Ovary (tissue), 9 donors: ENCODE measurements around the gene BHLHE23. TPM values are rescaled to one million over a fixed set of nuclear protein-coding genes. Genes with fewer than 3 reads are reported as not detected.
"Not testable (repeated sequence)": the region's sequence is repeated elsewhere in the genome, so short reads cannot be mapped to it uniquely, and the experiment has no call there.

Experiments
- DNase-seq, 5 donors: peaks; one replicate each; pipeline ENCODE4 v3.0.0-alpha.2; 2019 to 2020
- H3K27ac ChIP-seq, 2 donors: fragments of 200-600 bp; one replicate each; pipeline versions ENCODE4 v1.5.1 to v1.8.0; 2019 to 2022
- H3K27me3 ChIP-seq: fragments of 200-600 bp; one replicate; pipeline ENCODE4 v1.8.0; 2022
- H3K36me3 ChIP-seq: fragments of 200-600 bp; sonication (generic); one replicate; pipeline ENCODE4 v1.5.1; 2019
- H3K4me1 ChIP-seq: one replicate; pipeline ENCODE4 v1.8.1; 2013; ENCODE audit warnings: mild to moderate bottlenecking, moderate library complexity; ENCODE audit not compliant: insufficient read depth
- H3K4me3 ChIP-seq: fragments of 200-600 bp; sonication (generic); one replicate; pipeline ENCODE4 v1.5.1; 2017
- H3K9me3 ChIP-seq, 2 donors: fragments of 200-600 bp in 1 of 2; sonication (generic) in 1 of 2; one replicate each; pipeline versions ENCODE4 v1.5.1 to v1.8.1; 2013 to 2019; ENCODE audit warnings: mild to moderate bottlenecking in 1 of 2, moderate library complexity in 1 of 2
- EP300 ChIP-seq: sonication (generic); formaldehyde crosslinking; IDR thresholded peaks from one replicate; pipeline ENCODE4 v1.6.1; 2017; ENCODE audit warnings: antibody characterized with exemption
- POLR2A ChIP-seq: fragments of 450-650 bp; IDR thresholded peaks from one replicate; pipeline ENCODE4 v1.6.1; 2017; ENCODE audit warnings: antibody characterized with exemption, mild to moderate bottlenecking, moderate library complexity
- WGBS, 3 donors: extraction: QIAGEN DNeasy Blood & Tissue Kit in 1 of 3; methylation state at CpG; one replicate each; pipeline versions ENCODE4 v1.1.5 to v1.1.7; 2013 to 2017; 5-methylcytosine and 5-hydroxymethylcytosine counted together
- intact Hi-C, 4 donors: fragments of 100-400 bp; cut with DNase I; formaldehyde crosslinking; loops; one replicate each; pipeline versions ENCODE4 v1.11.0 to v1.15.1; 2022 to 2023
- polyA plus RNA-seq, 2 donors: library from polyadenylated mRNA; stranded (reverse); fragments of 200-250 nt in 1 of 2; fragments of 350-450 nt in 1 of 2; fragmentation: Illumina TruSeq in 1 of 2; extraction: RNeasy Lipid Tissue Mini Kit (QIAGEN cat#74804) in 1 of 2; gene quantifications; one replicate each; pipeline ENCODE4 v1.2.3, GENCODE V29; 2013 to 2014
- total RNA-seq, 7 donors: library from RNA; depleted of rRNA in 2 of 7; stranded (reverse); fragments of >200 nt in 2 of 7; fragmentation: NEBNext Ultra II Directional in 3 of 7; extraction: Animal tissue kit (Norgen Biotek cat#: 25700) in 3 of 7; gene quantifications; one replicate each; pipeline versions ENCODE4 v1.1.0 to v1.2.4, GENCODE V29; 2016 to 2023
- TF ChIP-seq, protein P1 (sequence below), 3 donors: fragments of 450-650 bp in 2 of 3; fragments of 200-600 bp in 1 of 3; IDR thresholded peaks; one replicate each; pipeline versions ENCODE4 v1.5.1 to v1.8.0; 2016 to 2022; ENCODE audit warnings: antibody characterized with exemption in 3 of 3, mild to moderate bottlenecking in 1 of 3
- donor health status: DM: no; HTN: no; CAD: no; lungs with moderate emphysema.
- donor health status: DM: no; HTN: no; CAD: no.
- donor health status: Bipolar disorder and iron deficiency.
- donor health status: DM: yes; HTN: yes; CAD: no.
- donor health status: DM: no; HTN: no; CAD: no.
- donor health status: DM: yes; HTN: yes; CAD: no.

BHLHE23 gene
- total and polyA plus RNA-seq, 9 donors = not detected

DNA sequence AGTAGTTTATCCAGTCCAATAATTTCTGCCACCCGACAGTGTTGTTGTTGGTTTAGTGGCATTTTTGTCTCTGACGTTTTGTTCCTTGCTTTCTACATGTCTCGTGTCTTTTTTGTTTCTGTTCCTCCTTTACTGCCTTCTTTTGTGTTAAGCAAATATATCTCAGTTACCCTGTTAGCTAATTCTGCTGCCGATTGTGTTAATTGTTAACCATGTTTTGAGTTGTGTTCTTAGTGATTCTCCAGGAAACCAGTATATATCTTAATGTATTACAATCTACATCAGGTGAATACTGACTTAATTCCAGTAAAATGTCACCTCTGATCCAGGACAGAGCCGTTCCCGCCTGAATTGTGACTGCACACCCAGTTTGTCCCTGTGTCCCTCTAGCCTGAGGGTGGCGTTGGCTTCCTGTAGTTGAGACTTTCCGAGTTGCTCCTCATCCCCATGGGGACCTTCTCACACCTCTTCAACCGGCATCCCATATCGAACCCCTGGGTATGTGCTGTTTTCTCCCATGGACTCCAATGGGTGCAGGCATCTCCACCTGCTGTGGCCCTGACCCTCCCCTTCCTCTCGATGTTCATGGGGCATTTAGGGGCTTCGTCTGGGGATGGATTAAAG, 35.8 kb upstream of the BHLHE23 start:
- no peak overlapping the region for H3K4me3 ChIP-seq
- TF ChIP-seq, protein P1, sequence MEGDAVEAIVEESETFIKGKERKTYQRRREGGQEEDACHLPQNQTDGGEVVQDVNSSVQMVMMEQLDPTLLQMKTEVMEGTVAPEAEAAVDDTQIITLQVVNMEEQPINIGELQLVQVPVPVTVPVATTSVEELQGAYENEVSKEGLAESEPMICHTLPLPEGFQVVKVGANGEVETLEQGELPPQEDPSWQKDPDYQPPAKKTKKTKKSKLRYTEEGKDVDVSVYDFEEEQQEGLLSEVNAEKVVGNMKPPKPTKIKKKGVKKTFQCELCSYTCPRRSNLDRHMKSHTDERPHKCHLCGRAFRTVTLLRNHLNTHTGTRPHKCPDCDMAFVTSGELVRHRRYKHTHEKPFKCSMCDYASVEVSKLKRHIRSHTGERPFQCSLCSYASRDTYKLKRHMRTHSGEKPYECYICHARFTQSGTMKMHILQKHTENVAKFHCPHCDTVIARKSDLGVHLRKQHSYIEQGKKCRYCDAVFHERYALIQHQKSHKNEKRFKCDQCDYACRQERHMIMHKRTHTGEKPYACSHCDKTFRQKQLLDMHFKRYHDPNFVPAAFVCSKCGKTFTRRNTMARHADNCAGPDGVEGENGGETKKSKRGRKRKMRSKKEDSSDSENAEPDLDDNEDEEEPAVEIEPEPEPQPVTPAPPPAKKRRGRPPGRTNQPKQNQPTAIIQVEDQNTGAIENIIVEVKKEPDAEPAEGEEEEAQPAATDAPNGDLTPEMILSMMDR (IDR thresholded peaks at IDR 0.05) = no peak
- TF ChIP-seq EP300 = no peak
- TF ChIP-seq POLR2A = no peak
- no peaks in the 10 kb centered on the region for H3K27me3 ChIP-seq
- H3K27ac ChIP-seq = no peak overlapping the region
- no peaks in the 10 kb centered on the region for H3K4me1 ChIP-seq
- DNase-seq = no peak
- intact Hi-C loops = no loop called here
- no peaks in the 10 kb centered on the region for H3K36me3 ChIP-seq
- WGBS, 3 donors = 59 to 65% (median 63%) methylated on average over 12 of the region's 12 CpGs
- no peaks in the 10 kb centered on the region for H3K9me3 ChIP-seq

DNA sequence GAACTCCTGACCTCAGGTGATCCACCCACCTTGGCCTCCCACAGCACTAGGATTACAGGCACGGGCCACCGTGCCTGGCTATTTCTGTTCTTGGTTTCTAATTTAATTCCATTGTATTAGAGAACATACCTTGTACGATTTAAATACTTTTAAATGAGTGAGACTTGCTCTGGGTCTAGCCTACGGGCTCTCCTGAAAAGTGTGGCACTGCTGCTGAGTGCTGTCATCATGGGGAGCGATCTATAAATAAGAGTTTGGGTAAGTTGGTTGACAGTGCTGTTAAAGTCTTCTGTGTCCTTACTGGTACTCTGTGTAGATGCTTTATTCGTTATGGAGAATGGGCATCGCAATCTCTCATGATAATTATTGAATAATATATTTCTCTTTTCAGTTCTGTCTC, 35.0 kb upstream of the BHLHE23 start:
- WGBS, 3 donors = 73 to 78% (median 76%) methylated on average over 7 of the region's 7 CpGs
- H3K27me3 ChIP-seq = no peaks in the 10 kb centered on the region

DNA sequence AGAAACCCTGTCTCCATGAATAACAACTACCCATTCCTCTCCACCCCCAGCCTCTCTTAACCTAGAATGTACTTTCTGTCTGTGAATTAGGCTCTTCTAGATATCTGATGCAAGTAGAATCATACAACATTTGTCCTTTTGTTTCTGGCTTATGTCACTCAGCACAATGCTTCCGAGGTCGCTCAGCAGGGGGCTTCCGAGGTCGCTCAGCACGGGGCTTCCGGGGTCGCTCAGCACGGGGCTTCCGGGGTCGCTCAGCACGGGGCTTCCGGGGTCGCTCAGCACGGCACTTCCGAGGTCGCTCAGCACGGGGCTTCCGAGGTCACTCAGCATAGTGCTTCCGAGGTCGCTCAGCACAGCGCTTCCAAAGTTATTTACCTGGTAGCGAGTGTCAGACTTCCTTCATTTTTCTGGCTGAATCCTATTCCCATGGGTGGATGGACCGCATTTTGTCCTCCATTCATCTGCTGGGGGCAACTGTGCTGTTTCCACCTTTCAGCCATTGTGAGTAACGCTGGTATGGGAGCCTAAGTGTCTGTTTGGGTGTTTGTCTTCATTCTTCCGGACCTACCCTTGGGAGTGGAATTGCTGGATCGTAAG, 31.0 kb upstream of the BHLHE23 start:
- H3K27me3 ChIP-seq = no peaks in the 10 kb centered on the region
- intact Hi-C loops = no loop called here
- 64 to 75% (median 68%) methylated on average over 26 of the region's 26 CpGs for WGBS, 3 donors

More for the DNA sequence above, 35.0 kb upstream of the BHLHE23 start:
- H3K27ac ChIP-seq = no peak overlapping the region
- intact Hi-C loops = no loop called here
- no peaks in the 10 kb centered on the region for H3K4me1 ChIP-seq
- H3K36me3 ChIP-seq = no peaks in the 10 kb centered on the region
- TF ChIP-seq, protein P1 (IDR thresholded peaks at IDR 0.05) = no peak
- no peak for TF ChIP-seq EP300
- no peak for TF ChIP-seq POLR2A
- no peak overlapping the region for H3K4me3 ChIP-seq
- H3K9me3 ChIP-seq = no peaks in the 10 kb centered on the region
- DNase-seq = no peak

DNA sequence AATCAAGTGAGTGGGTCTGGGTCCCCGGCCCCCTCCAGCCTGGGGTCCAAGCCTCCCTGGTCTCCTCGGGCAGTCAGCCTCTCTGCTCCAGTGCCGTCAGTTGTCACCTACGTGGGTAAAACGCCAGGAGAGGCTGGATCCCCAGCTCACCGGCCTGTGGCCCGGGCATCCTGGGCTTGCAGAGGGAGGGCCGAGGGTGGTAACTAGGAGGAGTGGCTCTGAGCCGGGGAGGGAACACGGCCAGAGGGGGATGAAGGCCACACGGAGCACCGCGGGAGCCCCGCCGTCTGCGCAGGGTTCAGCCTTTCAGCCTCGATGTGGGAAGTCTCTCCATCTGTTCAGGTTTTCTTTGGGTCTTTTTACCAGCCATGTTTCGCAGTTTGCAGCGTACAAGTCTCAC, 29.5 kb upstream of the BHLHE23 start:
- 12 to 36% (median 20%) methylated on average over 19 of the region's 19 CpGs for WGBS, 3 donors
- TF ChIP-seq POLR2A (no peak), EP300 (no peak)
- Histone ChIP-seq H3K9me3 (no peaks in the 10 kb centered on the region), H3K27ac (no peak overlapping the region), H3K4me1 (no peaks in the 10 kb centered on the region), H3K27me3 (no peaks in the 10 kb centered on the region), H3K4me3 (no peak overlapping the region), H3K36me3 (no peaks in the 10 kb centered on the region)
- peak in 1 of 5 donors; percentile 10 for DNase-seq
- intact Hi-C loops = no loop called here

More for the DNA sequence above, 31.0 kb upstream of the BHLHE23 start:
- no peaks in the 10 kb centered on the region for H3K4me1 ChIP-seq
- no peak overlapping the region for H3K27ac ChIP-seq
- no peak for TF ChIP-seq EP300
- TF ChIP-seq POLR2A = no peak
- TF ChIP-seq, protein P1 (IDR thresholded peaks at IDR 0.05) = no peak
- H3K4me3 ChIP-seq = no peak overlapping the region
- DNase-seq = peak in 1 of 5 donors; percentile 5
- no peaks in the 10 kb centered on the region for H3K36me3 ChIP-seq
- H3K9me3 ChIP-seq = no peaks in the 10 kb centered on the region

DNA sequence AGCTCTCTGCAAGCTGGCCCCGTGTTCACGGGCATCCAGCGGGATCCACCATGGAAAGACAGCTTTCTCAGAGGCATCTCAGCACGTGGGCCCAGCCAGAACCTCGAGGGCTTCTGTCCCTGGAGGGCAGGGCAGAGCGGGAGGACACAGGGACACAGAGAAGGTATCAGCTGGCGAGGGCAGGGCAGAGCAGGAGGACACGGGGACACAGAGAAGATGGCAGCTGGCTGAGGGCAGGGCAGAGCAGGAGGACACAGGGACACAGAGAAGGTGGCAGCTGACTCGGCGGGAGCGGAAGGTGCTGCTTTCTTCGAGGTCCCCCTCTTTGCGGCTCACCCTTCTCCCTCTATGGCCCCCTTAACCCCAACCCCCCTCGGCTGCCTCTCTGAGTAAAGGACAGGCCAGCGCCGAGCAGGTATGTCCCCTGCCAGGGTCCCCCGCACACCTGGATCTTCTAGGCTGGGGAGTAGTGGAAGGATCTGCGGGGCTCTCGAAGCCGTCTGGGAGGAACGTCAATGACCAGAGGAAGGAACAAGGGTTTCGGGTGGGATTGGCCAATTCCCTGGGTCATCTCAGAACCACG, 28.9 kb upstream of the BHLHE23 start:
- Histone ChIP-seq H3K27ac (no peak overlapping the region), H3K4me3 (no peak overlapping the region), H3K27me3 (no peaks in the 10 kb centered on the region), H3K4me1 (no peaks in the 10 kb centered on the region), H3K9me3 (no peaks in the 10 kb centered on the region), H3K36me3 (no peaks in the 10 kb centered on the region)
- 82 to 85% (median 83%) methylated on average over 23 of the region's 23 CpGs for WGBS, 3 donors
- no peak for DNase-seq
- intact Hi-C loops = no loop called here
- TF ChIP-seq EP300 (no peak), POLR2A (no peak)
- TF ChIP-seq, protein P1 (IDR thresholded peaks at IDR 0.05) = no peak

DNA sequence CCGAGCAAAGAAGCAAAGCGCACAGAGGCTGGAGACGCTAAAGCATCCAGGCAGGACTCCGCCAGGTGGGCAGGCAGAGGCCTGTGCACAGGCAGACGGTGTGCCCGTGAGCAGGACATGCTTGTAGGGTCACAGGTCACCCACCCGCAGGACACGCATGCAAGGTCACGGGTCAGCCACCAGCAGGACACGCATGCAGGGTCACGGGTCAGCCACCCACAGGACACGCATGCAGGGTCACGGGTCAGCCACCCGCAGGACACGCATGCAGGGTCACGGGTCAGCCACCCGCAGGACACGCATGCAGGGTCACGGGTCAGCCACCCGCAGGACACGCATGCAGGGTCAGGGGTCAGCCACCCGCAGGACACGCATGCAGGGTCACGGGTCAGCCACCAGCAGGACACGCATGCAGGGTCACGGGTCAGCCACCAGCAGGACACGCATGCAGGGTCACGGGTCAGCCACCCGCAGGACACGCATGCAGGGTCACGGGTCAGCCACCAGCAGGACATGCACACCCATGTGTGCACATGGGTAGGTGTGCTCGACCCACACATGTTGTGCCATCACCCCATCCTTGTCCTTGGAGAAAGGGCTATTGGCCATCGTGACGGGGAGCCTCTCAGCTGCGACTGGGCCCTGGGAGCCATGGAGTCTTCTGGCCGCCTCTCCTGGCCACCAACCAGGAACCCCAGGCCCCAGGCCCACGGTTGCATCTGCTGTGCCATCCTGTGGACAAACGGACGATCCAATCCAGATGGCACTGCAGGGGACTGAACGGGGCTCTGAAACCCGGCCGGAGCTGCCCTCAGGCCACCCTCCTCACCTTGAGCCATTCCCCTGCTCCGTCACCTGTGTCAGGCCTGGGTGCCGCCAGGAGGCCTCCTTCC, 28.2 kb upstream of the BHLHE23 start:
- H3K27ac ChIP-seq, intact Hi-C loops, H3K4me1 ChIP-seq, H3K4me3 ChIP-seq, H3K27me3 ChIP-seq, H3K36me3 ChIP-seq, H3K9me3 ChIP-seq: not testable (repeated sequence)
- 77 to 88% (median 83%) methylated on average over 28 to 44 of the region's 44 CpGs for WGBS, 3 donors
- peak in 1 of 5 donors; percentile 23 for DNase-seq
